HG03025 (cell line): ENCODE results near the gene SEC14L6.
"Not testable (repeated sequence)": the region's sequence is repeated elsewhere in the genome, so short reads cannot be mapped to it uniquely, and the experiment has no call there.

Experiments used
- ATAC-seq: cut with Tn5 transposase; IDR thresholded peaks from one replicate; pipeline ENCODE4 v1.9.1; 2021; ENCODE audit warnings: mild to moderate bottlenecking, moderate library complexity; ENCODE audit not compliant: unreplicated experiment, low FRiP score

The SEC14L6 gene

DNA sequence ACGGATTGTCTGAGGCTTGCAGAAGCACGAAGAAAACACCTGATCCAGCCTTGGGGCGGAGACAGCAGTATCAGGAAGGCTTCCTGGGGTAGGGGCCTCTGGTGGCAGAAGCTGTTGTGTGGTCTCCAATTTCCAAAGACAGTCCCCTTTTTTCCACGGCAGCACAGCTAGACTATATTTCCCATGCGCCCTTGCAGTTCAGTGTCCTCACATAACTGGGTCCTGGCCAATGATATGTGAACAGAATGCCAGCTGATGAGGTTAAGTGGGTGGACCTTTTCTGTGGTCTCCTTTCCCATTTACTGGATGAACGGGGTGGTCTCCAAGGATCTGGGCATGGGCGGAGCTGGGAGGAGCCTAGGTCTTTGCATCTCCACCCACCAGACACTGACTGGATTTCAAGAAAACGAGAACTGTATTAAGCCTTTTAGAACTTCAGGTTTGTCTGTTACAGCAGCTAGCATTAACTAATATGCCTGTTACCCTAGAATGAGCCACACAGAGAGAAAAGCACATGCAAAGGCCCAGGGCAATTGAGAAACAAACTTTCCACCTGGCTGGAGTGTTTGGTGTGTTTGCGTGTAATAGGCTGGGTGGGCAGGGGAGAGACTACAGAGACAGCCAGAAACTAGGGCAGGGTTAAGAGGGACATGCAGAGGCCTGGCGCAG is 21.7 kb upstream of the SEC14L6 start:
- no peak for ATAC-seq

GRCh38 chr22:30567277-30567676 is 20.7 kb upstream of the SEC14L6 start:
- not testable (repeated sequence) for ATAC-seq

- ATAC-seq: no peak
These were observed 19.6 kb upstream of the SEC14L6 start for GRCh38 chr22:30566125-30566524.

DNA sequence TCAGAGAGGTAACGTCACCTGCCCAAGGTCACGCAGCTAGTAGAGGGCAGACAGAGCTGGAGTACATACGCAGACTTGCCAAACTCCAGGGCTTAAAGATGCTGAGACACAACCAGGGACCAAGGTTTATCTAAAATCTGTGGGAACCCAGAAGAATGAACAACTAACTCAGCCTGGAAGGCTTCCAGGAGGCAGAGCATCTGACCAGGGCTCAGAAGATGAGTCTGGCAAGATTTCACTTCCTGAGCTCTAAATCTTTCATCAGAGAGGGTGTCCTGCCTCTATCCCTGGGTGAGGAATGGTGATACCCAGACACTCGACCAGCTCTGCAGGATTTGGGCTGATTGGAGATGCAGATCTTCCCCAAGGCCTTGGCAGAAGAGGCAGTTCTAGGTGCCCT is 18.8 kb upstream of the SEC14L6 start:
- no peak for ATAC-seq

DNA sequence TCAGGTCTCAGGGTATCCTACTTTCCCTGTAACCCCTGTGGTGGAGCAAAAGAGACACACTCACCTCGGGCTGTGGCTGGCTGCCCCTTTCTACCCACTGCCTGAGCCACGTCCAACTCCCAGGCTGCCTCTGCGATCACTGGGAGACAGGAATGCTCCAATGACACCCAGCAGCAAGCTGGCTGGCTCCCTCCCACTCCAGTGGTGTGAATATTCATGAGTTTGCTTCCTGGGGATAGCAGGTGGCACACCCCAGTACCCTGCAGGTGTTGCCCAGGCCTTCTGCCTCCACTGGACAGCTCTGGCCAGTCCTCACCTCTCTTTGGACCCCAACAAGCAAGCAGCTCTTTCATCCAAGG is 18.2 kb upstream of the SEC14L6 start:
- ATAC-seq: no peak

- ATAC-seq: no peak
These were observed 17.7 kb upstream of the SEC14L6 start for GRCh38 chr22:30564045-30564760.

DNA sequence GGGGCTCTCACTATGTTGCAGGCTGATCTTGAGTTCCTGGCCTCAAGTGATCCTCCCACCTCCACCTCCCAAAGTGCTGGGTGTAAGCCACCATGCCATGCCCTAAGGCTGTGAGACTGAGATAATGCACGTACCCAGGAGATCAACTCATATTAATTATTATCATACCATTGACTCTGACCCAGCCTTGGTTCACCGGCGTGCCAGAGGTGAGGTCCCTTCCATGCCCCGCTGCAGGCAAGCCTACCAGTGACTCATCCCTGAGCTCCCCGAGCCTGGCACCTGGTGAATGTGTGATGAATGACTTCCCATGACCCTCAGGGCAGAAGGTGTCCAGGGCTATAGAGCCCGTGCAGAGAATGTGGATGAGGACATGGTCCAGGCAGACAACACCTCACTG is 15.8 kb upstream of the SEC14L6 start:
- no peak for ATAC-seq

DNA sequence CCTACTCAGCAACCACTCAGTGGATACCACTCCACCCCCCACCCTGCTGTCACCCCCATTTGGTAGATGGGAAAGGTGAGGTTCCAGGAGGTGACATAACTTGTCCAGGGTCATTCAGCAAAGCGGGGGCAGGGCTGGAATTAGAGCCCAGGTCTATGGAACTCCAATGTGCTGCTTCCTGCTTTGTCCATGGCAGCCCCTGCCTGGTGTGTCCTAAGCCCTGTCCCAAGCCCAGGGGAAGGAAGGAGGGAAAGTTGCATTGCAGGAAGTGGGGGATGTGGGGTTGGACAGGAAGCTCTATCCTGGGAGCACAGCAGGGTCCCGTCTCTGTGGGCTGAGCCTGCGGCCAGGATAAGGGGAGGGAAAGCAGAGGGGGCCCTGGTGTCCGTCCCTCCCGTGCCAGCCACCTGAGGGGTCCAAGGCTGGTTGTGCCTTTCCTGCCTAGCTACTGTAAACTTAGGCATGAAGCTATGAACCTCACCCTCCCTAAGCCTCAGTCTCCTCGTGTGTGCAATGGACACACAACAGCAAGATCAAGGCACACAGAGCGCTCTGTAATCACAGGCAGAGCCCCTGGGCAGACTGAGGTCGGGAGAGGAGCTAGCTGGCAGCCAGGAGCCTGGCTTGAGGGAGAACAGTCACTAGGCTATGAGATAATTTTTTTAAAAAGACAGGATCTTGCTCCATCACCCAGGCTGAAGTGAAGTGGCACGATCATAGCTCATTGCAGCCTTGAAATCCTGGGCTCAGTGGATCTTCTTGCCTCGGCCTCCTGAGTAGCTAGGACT is 15.1 kb upstream of the SEC14L6 start:
- no peak for ATAC-seq

- not testable (repeated sequence) for ATAC-seq
These were observed 14.2 kb upstream of the SEC14L6 start for GRCh38 chr22:30560643-30561202.

DNA sequence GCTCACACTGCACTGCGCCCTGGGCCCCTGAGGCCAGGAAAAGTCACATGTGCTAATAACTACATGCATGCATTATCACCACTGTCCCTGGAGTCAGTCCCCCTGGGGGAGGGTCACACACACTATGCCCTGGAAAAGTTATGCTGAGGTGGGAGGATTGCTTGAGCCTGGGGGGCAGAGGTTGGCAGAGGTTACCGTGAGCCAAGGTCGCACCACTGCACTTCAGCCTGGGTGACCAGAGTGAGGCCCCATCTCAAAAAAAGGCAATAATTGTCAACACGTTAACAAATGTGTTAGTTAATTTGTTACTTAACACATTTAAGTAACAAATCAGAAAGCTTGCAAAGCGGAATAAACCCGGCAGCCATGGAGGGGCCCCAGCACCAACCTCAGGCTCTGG is 13.3 kb upstream of the SEC14L6 start:
- no peak for ATAC-seq

GRCh38 chr22:30557243-30557642 is 10.7 kb upstream of the SEC14L6 start:
- ATAC-seq: no peak

DNA sequence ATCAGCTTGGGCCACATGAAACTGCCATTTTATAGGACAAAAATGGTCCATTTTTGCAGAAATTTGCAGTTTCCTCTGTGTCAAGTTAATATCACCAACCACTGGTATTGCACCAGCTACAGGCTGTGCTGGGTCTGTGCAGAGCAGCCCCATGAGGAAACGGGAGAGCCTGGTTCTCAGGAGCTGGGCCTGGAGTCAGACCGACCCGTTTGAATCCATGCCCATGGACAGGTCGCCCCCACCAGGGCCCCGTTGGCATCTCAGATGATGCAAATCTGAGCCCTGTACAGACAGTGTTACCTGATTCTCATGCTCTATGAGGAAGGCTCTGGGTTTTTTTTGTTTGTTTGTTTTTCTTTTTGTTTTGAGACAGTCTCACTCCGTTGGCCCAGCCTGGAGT is 9.8 kb upstream of the SEC14L6 start:
- no peak for ATAC-seq

DNA sequence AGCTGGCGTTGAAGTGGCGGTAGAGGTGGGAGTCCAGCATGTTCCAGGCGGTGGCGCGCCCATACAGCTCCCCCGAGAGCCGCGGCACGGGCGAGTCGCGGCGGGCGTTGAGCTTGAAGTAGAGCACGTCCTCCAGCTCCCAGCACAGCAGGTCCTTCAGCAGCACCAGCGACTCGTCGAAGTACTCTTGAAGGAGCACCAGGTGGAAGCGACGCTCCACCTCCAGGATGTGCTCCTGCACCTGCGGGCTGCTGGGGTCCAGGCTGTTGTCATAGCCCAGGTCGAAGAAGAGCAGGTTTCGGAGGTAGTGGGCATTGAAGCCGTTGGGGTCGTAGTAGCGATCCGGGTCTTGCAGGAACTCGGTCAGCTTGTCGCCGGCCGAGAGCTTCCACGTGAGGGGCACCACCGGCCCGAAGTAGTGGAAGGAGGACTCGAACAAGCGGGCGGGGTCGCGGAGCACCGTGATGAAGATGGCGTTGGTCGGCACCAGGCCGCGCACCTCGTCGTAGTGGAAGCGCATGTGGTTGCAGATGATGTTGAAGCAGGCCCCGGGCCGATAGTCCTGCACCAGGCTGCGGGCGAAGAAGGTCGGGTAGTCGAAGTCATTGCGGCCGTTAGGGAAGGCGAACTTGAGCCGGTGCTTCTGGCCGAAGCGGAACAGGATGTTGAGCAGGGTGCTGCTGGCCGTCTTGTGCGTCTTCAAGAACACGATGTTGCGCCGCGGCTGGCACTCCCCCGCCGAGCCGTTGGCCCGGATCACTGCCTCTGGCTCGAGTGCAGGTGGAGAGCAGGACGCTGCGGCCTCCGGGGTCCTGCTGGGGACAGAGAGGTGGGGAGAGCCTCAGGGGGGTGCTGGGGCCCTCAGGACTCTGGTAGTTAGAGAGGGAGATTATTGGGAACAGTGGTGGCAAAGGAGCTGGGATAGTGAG is 9.0 kb upstream of the SEC14L6 start:
- ATAC-seq: no peak

DNA sequence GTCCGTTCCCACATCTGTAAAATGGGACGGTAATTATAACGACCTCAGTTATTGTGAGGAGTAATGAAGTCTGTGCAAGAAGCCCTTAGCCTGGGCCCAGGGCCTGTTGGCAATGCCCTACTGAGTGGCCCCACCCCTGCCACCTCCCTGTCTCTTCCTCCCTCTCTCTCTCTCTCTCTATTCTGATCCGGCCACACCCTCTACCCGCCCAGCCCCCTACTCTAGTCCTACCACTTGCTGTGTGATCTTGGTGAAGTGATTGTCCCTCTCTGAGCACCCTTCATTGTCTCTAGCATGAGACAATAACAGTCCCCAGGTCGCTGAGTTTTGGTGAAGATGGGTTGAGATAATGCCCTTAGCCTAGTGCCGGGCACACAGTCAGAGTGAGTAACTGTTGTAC is 7.4 kb upstream of the SEC14L6 start:
- ATAC-seq: no peak

- no peak for ATAC-seq
These were observed 6.2 kb upstream of the SEC14L6 start for GRCh38 chr22:30552719-30553118.

GRCh38 chr22:30551813-30552212 is 5.3 kb upstream of the SEC14L6 start:
- ATAC-seq: not testable (repeated sequence)

DNA sequence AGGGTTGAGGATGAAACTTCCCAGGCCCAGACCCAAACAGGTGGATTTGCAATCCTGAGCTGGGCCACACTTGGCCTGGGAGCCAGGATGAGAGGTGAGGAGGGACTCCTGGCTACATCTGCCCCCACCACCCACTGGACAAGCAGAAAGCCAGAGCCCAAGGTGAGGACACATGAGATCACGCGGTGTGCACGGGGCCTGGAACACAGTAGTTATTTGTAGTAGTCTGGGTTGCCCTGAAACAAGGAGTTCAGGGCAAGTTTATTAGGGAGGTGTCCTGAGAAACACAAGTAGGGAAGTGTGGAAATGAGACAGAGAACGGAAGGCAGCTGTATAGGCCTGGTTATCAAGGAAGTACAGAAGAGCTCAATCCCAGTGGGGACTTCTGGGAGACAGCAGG is 647 bp upstream of the SEC14L6 start:
- ATAC-seq: no peak

- no peak for ATAC-seq
These were observed 3.7 kb downstream of the SEC14L6 start for GRCh38 chr22:30542811-30543188.

GRCh38 chr22:30541961-30542810 is 4.4 kb downstream of the SEC14L6 start:
- ATAC-seq: no peak
